HL-60 (cell line): Measurements from ENCODE around the gene RSPO4.

Experiments
- DNase-seq, 2 experiments: peaks; one replicate each; pipeline ENCODE4 v3.0.0-alpha.2; 2010 to 2020; ENCODE audit warnings: low read depth in 1 of 2, low spot score in 1 of 2
- H3K27ac ChIP-seq: fragments of 250-450 bp; sonication (Bioruptor Pico); replicated peaks from 2 replicates; pipeline ENCODE4 v1.5.1; 2020; ENCODE audit warnings: mild to moderate bottlenecking, moderate library complexity
- H3K27me3 ChIP-seq: fragments of 250-450 bp; sonication (Bioruptor Pico); 2 replicates; pipeline ENCODE4 v1.5.1; 2021; ENCODE audit warnings: mild to moderate bottlenecking, moderate library complexity; ENCODE audit not compliant: insufficient read depth, poor library complexity, severe bottlenecking
- H3K4me3 ChIP-seq: replicated peaks from 2 replicates; pipeline ENCODE4 v1.5.1; 2011; ENCODE audit warnings: mild to moderate bottlenecking, control low read depth, low read length; ENCODE audit not compliant: insufficient read depth
- GABPA ChIP-seq: IDR thresholded peaks from 2 replicates; pipeline ENCODE4 v1.6.1; 2012; ENCODE audit warnings: low read depth
- POLR2AphosphoS5 ChIP-seq: IDR thresholded peaks from 2 replicates; pipeline ENCODE4 v1.6.1; 2012; ENCODE audit warnings: low read depth
- SPI1 ChIP-seq: IDR thresholded peaks from 2 replicates; pipeline ENCODE4 v1.6.1; 2012; ENCODE audit warnings: low read depth, mild to moderate bottlenecking, borderline replicate concordance
- TF ChIP-seq, protein P1 (sequence below): IDR thresholded peaks from one replicate; pipeline ENCODE4 v1.5.1; 2011; ENCODE audit warnings: low read length, control low read depth, inconsistent platforms; ENCODE audit not compliant: insufficient read depth
- TF ChIP-seq, protein P2 (sequence below): IDR thresholded peaks from 2 replicates; pipeline ENCODE4 v1.6.1; 2012; ENCODE audit warnings: low read depth; ENCODE audit not compliant: insufficient replicate concordance

The RSPO4 gene

DNA sequence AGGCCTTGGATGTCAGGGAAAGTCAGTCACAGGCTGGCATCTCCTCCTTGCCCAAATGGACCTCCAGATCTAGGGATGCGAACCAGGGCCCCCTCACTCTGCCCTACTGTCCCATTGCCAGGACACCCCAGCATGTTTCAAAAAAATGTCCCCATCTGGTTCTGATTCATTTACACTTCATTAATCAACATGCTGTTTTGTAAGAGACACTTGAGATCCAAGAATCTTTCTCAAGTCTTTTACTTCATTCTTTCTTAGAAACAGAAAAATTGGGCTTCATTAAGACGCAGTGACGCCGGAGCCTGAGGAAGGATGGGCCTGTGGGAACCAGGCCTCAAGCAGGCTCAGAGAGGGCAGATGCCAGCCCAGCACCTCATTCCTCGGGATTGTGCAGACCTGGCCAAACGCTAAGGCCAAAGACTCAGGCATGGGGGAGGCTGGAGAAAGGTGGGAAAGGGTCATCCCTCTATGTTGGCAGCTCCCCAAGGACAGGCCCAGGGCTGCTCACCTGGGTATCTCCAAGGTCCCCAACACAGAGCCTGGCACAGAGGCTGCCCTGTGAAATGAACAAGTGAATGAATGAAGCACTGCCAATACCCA, 3.8 kb downstream of the RSPO4 start:
- no peak for DNase-seq
- H3K4me3 ChIP-seq: no peak overlapping the region
- H3K27me3 ChIP-seq: peaks cover 27% of the 10 kb centered on the region
- no peak for TF ChIP-seq GABPA
- TF ChIP-seq, protein P1, sequence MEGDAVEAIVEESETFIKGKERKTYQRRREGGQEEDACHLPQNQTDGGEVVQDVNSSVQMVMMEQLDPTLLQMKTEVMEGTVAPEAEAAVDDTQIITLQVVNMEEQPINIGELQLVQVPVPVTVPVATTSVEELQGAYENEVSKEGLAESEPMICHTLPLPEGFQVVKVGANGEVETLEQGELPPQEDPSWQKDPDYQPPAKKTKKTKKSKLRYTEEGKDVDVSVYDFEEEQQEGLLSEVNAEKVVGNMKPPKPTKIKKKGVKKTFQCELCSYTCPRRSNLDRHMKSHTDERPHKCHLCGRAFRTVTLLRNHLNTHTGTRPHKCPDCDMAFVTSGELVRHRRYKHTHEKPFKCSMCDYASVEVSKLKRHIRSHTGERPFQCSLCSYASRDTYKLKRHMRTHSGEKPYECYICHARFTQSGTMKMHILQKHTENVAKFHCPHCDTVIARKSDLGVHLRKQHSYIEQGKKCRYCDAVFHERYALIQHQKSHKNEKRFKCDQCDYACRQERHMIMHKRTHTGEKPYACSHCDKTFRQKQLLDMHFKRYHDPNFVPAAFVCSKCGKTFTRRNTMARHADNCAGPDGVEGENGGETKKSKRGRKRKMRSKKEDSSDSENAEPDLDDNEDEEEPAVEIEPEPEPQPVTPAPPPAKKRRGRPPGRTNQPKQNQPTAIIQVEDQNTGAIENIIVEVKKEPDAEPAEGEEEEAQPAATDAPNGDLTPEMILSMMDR: no peak
- TF ChIP-seq SPI1: no peak
- TF ChIP-seq POLR2AphosphoS5: no peak
- H3K27ac ChIP-seq: no peak overlapping the region

DNA sequence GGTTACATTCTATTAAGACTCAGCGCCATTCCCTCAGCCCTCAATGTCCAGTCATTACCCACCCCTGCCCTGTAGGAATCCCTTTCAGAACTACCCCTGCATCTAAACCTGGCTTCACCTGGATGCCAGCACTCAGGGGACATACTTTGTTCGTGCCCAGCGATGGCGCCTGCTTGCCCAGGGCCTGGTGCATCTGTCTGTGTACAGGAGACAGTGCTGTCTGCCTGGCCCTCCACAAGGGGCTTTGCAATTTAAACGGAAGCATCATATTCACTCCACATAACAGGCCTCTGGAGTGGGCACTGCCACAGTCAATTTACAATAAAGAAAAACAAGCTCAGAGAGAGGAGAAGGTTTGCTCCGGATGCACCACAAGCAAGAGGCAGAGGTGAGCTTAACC, 4.6 kb downstream of the RSPO4 start:
- TF ChIP-seq SPI1 (no peak), POLR2AphosphoS5 (no peak), GABPA (no peak)
- TF ChIP-seq, protein P2, sequence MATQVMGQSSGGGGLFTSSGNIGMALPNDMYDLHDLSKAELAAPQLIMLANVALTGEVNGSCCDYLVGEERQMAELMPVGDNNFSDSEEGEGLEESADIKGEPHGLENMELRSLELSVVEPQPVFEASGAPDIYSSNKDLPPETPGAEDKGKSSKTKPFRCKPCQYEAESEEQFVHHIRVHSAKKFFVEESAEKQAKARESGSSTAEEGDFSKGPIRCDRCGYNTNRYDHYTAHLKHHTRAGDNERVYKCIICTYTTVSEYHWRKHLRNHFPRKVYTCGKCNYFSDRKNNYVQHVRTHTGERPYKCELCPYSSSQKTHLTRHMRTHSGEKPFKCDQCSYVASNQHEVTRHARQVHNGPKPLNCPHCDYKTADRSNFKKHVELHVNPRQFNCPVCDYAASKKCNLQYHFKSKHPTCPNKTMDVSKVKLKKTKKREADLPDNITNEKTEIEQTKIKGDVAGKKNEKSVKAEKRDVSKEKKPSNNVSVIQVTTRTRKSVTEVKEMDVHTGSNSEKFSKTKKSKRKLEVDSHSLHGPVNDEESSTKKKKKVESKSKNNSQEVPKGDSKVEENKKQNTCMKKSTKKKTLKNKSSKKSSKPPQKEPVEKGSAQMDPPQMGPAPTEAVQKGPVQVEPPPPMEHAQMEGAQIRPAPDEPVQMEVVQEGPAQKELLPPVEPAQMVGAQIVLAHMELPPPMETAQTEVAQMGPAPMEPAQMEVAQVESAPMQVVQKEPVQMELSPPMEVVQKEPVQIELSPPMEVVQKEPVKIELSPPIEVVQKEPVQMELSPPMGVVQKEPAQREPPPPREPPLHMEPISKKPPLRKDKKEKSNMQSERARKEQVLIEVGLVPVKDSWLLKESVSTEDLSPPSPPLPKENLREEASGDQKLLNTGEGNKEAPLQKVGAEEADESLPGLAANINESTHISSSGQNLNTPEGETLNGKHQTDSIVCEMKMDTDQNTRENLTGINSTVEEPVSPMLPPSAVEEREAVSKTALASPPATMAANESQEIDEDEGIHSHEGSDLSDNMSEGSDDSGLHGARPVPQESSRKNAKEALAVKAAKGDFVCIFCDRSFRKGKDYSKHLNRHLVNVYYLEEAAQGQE: no peak
- TF ChIP-seq, protein P1: no peak
- Histone ChIP-seq H3K4me3 (no peak overlapping the region), H3K27ac (no peak overlapping the region), H3K27me3 (peaks cover 20% of the 10 kb centered on the region)
- DNase-seq: no peak

DNA sequence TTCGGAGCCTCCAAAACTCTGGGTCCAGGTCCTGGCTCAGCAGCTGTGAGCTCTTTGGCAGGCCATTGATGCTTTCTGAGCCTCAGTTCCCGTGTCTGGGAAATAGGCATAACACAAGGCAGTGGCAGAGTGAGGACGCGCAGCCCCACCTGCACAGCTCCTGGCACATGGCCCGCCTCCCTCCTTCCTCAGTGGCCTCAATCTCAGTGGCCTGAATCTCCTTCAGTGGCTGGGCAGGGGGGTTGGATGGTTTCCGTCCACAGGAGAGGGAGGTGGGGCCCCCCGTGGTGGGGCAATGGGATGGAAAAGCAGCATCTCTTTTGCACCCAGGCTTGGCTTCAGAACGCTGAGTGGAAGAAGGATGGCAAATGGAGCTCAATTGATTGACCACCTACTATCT, 5.1 kb downstream of the RSPO4 start:
- H3K27ac ChIP-seq: no peak overlapping the region
- H3K4me3 ChIP-seq: no peak overlapping the region
- no peak for DNase-seq
- TF ChIP-seq GABPA: no peak
- TF ChIP-seq, protein P1: no peak
- no peak for TF ChIP-seq SPI1
- TF ChIP-seq, protein P2: no peak
- peaks cover 18% of the 10 kb centered on the region for H3K27me3 ChIP-seq

DNA sequence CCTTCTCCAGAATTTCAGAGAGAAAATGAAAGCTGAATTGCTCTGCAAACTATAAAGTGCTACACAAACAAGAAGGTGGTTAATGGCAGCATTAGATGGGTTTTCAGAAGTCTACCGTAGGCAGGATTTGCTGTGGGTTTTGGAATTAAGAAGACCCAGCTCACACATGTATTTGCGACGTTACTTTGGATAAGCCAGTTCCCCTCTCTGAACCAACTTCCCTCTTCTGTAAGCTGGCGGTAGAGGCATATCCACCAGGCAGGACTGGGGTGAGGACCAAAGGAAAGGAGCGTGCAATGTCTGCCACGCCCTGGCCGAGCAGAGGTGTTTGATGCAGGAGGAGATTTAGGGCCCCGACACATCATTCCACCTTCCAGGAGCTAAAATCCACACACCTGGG, 6.9 kb downstream of the RSPO4 start:
- DNase-seq: peak in 1 of 2 experiments; percentile 47
- TF ChIP-seq, protein P2: no peak
- TF ChIP-seq GABPA (no peak), SPI1 (peak; percentile 72; the same call in 1 of the 2 replicates), POLR2AphosphoS5 (no peak)
- TF ChIP-seq, protein P1: no peak
- Histone ChIP-seq H3K27ac (no peak overlapping the region), H3K4me3 (no peak overlapping the region), H3K27me3 (peaks cover 6% of the 10 kb centered on the region)
